Astrocyte of the spinal cord (primary cell): ENCODE results near the gene DENND5B.
A peak's percentile ranks its signal among the peaks of the same experiment; 100 is the strongest.

Experiments
- DNase-seq: peaks from one replicate; pipeline ENCODE4 v3.0.0; 2011; ENCODE audit warnings: low read depth, low spot score
- H3K4me3 ChIP-seq: 2 replicates; pipeline ENCODE4 v1.5.1; 2011; ENCODE audit warnings: low read depth, mild to moderate bottlenecking, low read length, moderate library complexity
- CTCF ChIP-seq: IDR thresholded peaks from 2 replicates; pipeline ENCODE4 v1.5.1; 2012; ENCODE audit warnings: low read depth, mild to moderate bottlenecking, low read length, inconsistent platforms
- in situ Hi-C: cut with HindIII; loops from 2 replicates; pipeline ENCODE4 v1.10.0; 2017; ENCODE audit warnings: low sequenced_read_pairs

The DENND5B gene

DNA sequence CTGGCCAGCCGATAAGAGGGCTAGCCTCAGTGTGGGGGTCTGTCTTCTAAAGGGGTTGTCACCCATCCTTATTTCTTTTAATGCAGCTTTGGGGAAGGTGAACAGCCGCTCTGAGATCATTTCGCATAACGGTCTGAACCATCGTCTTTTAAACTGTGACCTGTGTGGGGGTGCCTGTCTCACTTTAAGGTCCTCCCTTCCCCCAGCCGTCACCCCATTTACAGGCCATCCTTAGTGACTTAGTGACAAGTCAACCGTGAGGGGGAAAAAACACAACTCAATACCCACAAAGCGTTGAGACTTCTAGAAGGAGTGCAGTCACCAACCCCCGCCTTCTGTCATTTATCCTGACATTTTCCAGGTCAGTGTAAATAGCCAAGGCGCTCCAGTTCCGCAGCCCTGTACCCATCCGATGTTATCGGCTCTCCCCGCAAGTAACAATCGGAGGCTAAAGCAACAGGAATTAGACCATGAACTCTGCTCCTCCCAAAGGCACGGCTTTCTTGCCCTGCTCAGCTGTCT is 505 bp upstream of the DENND5B start:
- in situ Hi-C loops: no loop called here
- H3K4me3 ChIP-seq: peak overlapping the region; percentile 77
- DNase-seq: peak; percentile 32
- TF ChIP-seq CTCF: no peak

DNA sequence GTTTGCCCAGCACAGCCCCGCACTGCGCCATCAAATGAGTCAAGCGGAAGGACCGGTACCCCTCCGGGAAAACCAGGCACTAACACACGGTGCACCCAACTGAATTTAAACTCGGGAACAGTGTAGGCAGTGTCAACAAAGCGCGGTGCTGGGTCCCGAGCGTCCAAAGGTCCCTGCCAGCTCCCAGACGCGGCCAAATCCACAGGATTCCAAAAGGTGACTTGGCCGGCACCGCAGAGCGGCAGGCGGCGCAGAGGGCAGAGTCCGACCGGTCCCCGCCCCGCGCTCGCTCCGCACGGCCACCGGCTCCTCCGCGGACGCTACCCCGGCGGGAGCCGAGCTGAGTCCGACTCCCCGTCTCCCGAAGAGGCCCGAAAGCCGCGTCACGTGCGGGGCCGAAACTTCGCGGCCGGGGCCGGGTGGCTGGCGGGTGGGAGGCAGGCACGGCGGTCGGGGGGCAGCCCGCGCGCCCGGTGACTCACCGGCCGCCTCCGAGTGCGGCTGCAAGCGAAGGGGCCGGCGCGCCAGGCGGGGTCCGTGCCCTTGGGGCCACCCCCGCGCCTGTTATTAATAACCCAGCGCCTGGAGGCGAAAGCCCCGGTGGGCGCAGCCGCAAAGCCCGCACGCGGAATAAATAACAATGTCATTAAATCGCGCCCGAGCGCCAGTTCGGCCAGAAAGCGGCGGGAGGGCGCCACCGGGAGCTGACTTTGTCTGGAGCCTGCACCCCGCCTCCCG is 863 bp downstream of the DENND5B start:
- H3K4me3 ChIP-seq: peak overlapping the region; percentile 77
- peak; percentile 65 for DNase-seq

DNA sequence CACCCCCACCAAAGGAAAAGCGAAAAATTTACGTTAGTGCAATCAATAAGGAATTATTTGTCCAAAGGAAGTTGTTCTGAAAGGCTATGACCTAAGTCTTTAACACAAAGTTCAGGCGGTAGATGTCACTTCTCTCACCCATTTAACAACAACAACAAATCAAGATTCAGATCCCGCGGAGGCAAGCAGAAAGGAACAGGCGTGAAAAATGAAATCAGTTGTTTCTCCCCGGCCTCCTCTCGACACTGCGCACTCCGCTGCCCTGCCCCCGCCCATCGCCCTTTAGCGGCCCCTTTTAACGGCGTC is 1.4 kb downstream of the DENND5B start:
- no peak for TF ChIP-seq CTCF
- DNase-seq: no peak
- H3K4me3 ChIP-seq: peak overlapping the region; percentile 77
- in situ Hi-C loops: no loop called here

More for the DNA sequence above, 863 bp downstream of the DENND5B start:
- in situ Hi-C loops: no loop called here
- TF ChIP-seq CTCF: no peak

DNA sequence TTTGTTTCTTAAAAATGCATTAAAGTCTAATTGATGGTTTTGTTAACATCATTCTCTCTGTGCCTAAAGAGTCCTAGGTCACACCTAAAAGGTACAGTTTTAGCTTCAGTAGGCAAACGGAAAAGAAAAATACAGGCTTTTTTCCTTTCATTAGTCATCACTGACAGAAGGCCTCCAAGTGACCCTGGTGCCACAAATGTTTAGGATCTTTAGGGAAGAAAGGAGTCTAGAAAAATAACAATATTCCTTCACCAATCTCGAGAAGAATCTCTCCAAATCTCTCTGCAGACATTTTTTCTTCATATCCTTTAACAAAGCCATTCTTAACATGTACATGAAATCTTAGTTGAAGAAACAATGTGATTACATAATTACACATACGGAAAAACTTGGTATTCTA is 2.0 kb downstream of the DENND5B start:
- no peak for TF ChIP-seq CTCF
- DNase-seq: peak; percentile 22
- peak overlapping the region; percentile 77 for H3K4me3 ChIP-seq
- in situ Hi-C loops: no loop called here

- no peak for TF ChIP-seq CTCF
- in situ Hi-C loops: no loop called here
- no peak overlapping the region for H3K4me3 ChIP-seq
- DNase-seq: no peak
Observed at GRCh38 chr12:31586728-31587127, 4.2 kb downstream of the DENND5B start.

DNA sequence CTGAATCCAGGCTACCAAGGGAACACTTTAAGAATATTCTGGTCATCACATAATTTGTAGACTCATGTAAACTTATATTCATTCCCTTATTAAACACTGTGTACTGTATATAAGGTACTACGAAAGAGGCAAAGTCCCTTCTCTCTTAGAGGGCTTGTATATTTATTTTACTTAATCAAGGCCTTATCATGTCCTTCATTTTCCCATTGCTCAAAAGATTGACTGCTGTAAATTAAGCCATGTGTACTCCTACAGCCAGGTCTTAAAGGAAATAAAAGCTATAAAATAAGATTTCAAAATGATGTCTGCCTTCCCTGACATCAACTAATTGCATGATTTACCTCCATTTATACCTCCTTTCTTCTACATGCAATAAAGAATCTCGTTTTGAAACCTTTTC is 5.0 kb downstream of the DENND5B start:
- no peak for DNase-seq
- in situ Hi-C loops: no loop called here
- no peak overlapping the region for H3K4me3 ChIP-seq
- TF ChIP-seq CTCF: no peak
